Gastroesophageal sphincter (tissue), 2 donors: ENCODE results near the gene SNAP47.

ENCODE experiments used
- POLR2A ChIP-seq, 2 donors: fragments of 450-650 bp; IDR thresholded peaks; one replicate each; pipeline ENCODE4 v1.6.1; 2017; ENCODE audit warnings: antibody characterized with exemption in 2 of 2, mild to moderate bottlenecking in 2 of 2, moderate library complexity in 1 of 2
- POLR2AphosphoS5 ChIP-seq: sonication (generic); formaldehyde crosslinking; IDR thresholded peaks from one replicate; pipeline ENCODE4 v1.6.1; 2017; ENCODE audit warnings: antibody characterized with exemption

GRCh38 chr1:227774821-227775661 lies 39.8 kb downstream of the SNAP47 start:
- no peak for TF ChIP-seq POLR2A (IDR thresholded peaks at IDR 0.05)
- peak; percentile 58 for TF ChIP-seq POLR2AphosphoS5
